SK-N-SH (cell line): Measurements from ENCODE around the gene FGF4. TPM values are rescaled to one million over a fixed set of nuclear protein-coding genes. Genes with fewer than 3 reads are reported as not detected.
A peak's percentile ranks its signal among the peaks of the same experiment; 100 is the strongest.

ENCODE experiments used
- CTCF ChIA-PET: fragments of 300-600, 350-600 bp; formaldehyde crosslinking; extraction: SDS; loops from one replicate; lab custom pipeline; 2021; lab: Yijun Ruan, JAX
- POLR2A ChIA-PET: fragments of 350-600 bp; sonication (Branson Sonifier 250); formaldehyde crosslinking; extraction: SDS; loops from one replicate; lab custom pipeline; 2020; ENCODE audit warnings: antibody characterized with exemption, inconsistent platforms; lab: Yijun Ruan, JAX
- DNase-seq: peaks from one replicate; pipeline ENCODE4 v3.0.0; 2012
- H2AFZ ChIP-seq: fragments of 200-600 bp; sonication (generic); 2 replicates; pipeline ENCODE4 v1.8.1; 2016; ENCODE audit warnings: antibody characterized with exemption, mild to moderate bottlenecking, low read depth
- H3F3A ChIP-seq: fragments of 200-600 bp; sonication (generic); replicated peaks from 2 replicates; pipeline ENCODE3; 2016; ENCODE audit warnings: antibody characterized with exemption, mild to moderate bottlenecking; ENCODE audit not compliant: insufficient read depth
- H3K27ac ChIP-seq, 2 experiments: fragments of 200-500 bp in 1 of 2; fragments of 200-600 bp in 1 of 2; sonication (Bioruptor generic) in 1 of 2; sonication (generic), shearing (Covaris generic) in 1 of 2; 2 replicates each; pipeline versions ENCODE4 v1.5.1 to v1.6.1; 2014 to 2016; ENCODE audit warnings: low read depth in 2 of 2, inconsistent platforms in 1 of 2, low read length in 1 of 2, mild to moderate bottlenecking in 1 of 2, mixed read lengths in 1 of 2
- H3K27me3 ChIP-seq: fragments of 200-600 bp; sonication (generic), shearing (Covaris generic); 2 replicates; pipeline ENCODE4 v1.6.1; 2016; ENCODE audit warnings: mixed run types; ENCODE audit not compliant: insufficient read depth
- H3K36me3 ChIP-seq, 2 experiments: fragments of 200-500 bp in 1 of 2; fragments of 200-600 bp in 1 of 2; sonication (Bioruptor generic) in 1 of 2; sonication (generic) in 1 of 2; replicated peaks in 1 of 2; 2 replicates each; pipeline versions ENCODE3 to v1.5.1; 2014 to 2016; ENCODE audit warnings: low read length in 1 of 2, mild to moderate bottlenecking in 1 of 2; ENCODE audit not compliant: insufficient read depth in 2 of 2, control insufficient read depth in 1 of 2
- H3K4me1 ChIP-seq, 2 experiments: fragments of 200-500 bp in 1 of 2; fragments of 200-600 bp in 1 of 2; sonication (Bioruptor generic) in 1 of 2; sonication (generic), shearing (Covaris generic) in 1 of 2; 2 replicates each; pipeline versions ENCODE4 v1.5.1 to v1.6.1; 2014 to 2016; ENCODE audit warnings: low read depth in 1 of 2, low read length in 1 of 2, mixed run types in 1 of 2; ENCODE audit not compliant: insufficient read depth in 2 of 2, control insufficient read depth in 1 of 2
- H3K4me2 ChIP-seq: fragments of 200-600 bp; sonication (generic), shearing (Covaris generic); 2 replicates; pipeline ENCODE4 v1.6.1; 2017; ENCODE audit warnings: mixed run types
- H3K4me3 ChIP-seq, 2 experiments: fragments of 200-500 bp in 1 of 2; fragments of 200-600 bp in 1 of 2; sonication (Bioruptor generic) in 1 of 2; sonication (generic), shearing (Covaris generic) in 1 of 2; 2 replicates each; pipeline versions ENCODE4 v1.5.1 to v1.8.1; 2014 to 2016; ENCODE audit warnings: low read depth in 2 of 2, inconsistent platforms in 1 of 2, low read length in 1 of 2, mild to moderate bottlenecking in 1 of 2, mixed read lengths in 1 of 2, moderate library complexity in 1 of 2
- H3K79me2 ChIP-seq: fragments of 200-600 bp; sonication (generic); 2 replicates; pipeline ENCODE4 v1.8.1; 2017; ENCODE audit warnings: mild to moderate bottlenecking; ENCODE audit not compliant: insufficient read depth
- H3K9ac ChIP-seq: fragments of 200-600 bp; sonication (generic); 2 replicates; pipeline ENCODE4 v1.6.1; 2017; ENCODE audit warnings: mixed run types
- H3K9me2 ChIP-seq: fragments of 200-600 bp; sonication (generic); 2 replicates; pipeline ENCODE4 v1.6.1; 2017; ENCODE audit warnings: mixed run types
- H3K9me3 ChIP-seq: fragments of 200-600 bp; sonication (generic); 2 replicates; pipeline ENCODE4 v1.6.1; 2017; ENCODE audit warnings: mixed run types, mild to moderate bottlenecking, moderate library complexity
- H4K20me1 ChIP-seq: fragments of 200-600 bp; sonication (generic); 2 replicates; pipeline ENCODE4 v1.6.1; 2017; ENCODE audit warnings: mild to moderate bottlenecking, mixed run types; ENCODE audit not compliant: insufficient read depth
- EP300 ChIP-seq, 2 experiments: IDR thresholded peaks; 2 replicates each; pipeline versions ENCODE4 v1.4.0 to v1.6.1; 2012; ENCODE audit warnings: borderline replicate concordance in 1 of 2, low read depth in 1 of 2, low read length in 1 of 2
- FOSL2 ChIP-seq: IDR thresholded peaks from 2 replicates; pipeline ENCODE4 v1.4.0; 2012; ENCODE audit warnings: low read depth, mild to moderate bottlenecking, moderate library complexity, borderline replicate concordance
- MXI1 ChIP-seq: IDR thresholded peaks from 2 replicates; pipeline ENCODE4 v1.6.1; 2012; ENCODE audit warnings: mild to moderate bottlenecking, low read depth, low read length, improper control_type of control experiment
- NFIC ChIP-seq: IDR thresholded peaks from 2 replicates; pipeline ENCODE4 v1.4.0; 2012; ENCODE audit warnings: borderline replicate concordance
- NRF1 ChIP-seq: IDR thresholded peaks from 2 replicates; pipeline ENCODE4 v1.6.1; 2012; ENCODE audit warnings: low read depth, mild to moderate bottlenecking, low read length
- PBX3 ChIP-seq: IDR thresholded peaks from 2 replicates; pipeline ENCODE4; 2012
- REST ChIP-seq: IDR thresholded peaks from 2 replicates; pipeline ENCODE4 v1.6.1; 2012; ENCODE audit warnings: mild to moderate bottlenecking, low read depth, low read length, moderate library complexity
- TCF12 ChIP-seq: IDR thresholded peaks from 2 replicates; pipeline ENCODE4 v1.4.0; 2012
- TEAD4 ChIP-seq: IDR thresholded peaks from 2 replicates; pipeline ENCODE4 v1.4.0; 2012; ENCODE audit warnings: mild to moderate bottlenecking, borderline replicate concordance; ENCODE audit not compliant: insufficient read depth
- USF1 ChIP-seq: IDR thresholded peaks from 2 replicates; pipeline ENCODE4 v1.4.0; 2012; ENCODE audit warnings: low read depth, borderline replicate concordance
- YY1 ChIP-seq: IDR thresholded peaks from 2 replicates; pipeline ENCODE4 v1.4.0; 2012; ENCODE audit warnings: low read depth, mild to moderate bottlenecking
- WGBS: methylation state at CpG from one replicate; pipeline ENCODE4 v1.1.6; 2017; ENCODE audit warnings: low lambda C conversion rate; 5-methylcytosine and 5-hydroxymethylcytosine counted together
- polyA plus RNA-seq, 3 experiments: library from polyadenylated mRNA; depleted of rRNA; stranded (reverse); fragments of >200 nt; gene quantifications; 2 replicates each; pipeline ENCODE4 v1.2.3, GENCODE V29; 2012
- TF ChIP-seq, protein P1 (sequence below): IDR thresholded peaks from 2 replicates; pipeline ENCODE4 v1.4.0; 2012; ENCODE audit warnings: low read depth
- TF ChIP-seq, protein P2 (sequence below): fragments of 150-350 bp; IDR thresholded peaks from 2 replicates; pipeline ENCODE4 v1.6.1; 2017; ENCODE audit warnings: antibody characterized with exemption, low read length, low read depth, borderline replicate concordance

FGF4 gene
- polyA plus RNA-seq, 1 of the 3 experiments (the other 2 are of a cell fraction), result not detected

DNA sequence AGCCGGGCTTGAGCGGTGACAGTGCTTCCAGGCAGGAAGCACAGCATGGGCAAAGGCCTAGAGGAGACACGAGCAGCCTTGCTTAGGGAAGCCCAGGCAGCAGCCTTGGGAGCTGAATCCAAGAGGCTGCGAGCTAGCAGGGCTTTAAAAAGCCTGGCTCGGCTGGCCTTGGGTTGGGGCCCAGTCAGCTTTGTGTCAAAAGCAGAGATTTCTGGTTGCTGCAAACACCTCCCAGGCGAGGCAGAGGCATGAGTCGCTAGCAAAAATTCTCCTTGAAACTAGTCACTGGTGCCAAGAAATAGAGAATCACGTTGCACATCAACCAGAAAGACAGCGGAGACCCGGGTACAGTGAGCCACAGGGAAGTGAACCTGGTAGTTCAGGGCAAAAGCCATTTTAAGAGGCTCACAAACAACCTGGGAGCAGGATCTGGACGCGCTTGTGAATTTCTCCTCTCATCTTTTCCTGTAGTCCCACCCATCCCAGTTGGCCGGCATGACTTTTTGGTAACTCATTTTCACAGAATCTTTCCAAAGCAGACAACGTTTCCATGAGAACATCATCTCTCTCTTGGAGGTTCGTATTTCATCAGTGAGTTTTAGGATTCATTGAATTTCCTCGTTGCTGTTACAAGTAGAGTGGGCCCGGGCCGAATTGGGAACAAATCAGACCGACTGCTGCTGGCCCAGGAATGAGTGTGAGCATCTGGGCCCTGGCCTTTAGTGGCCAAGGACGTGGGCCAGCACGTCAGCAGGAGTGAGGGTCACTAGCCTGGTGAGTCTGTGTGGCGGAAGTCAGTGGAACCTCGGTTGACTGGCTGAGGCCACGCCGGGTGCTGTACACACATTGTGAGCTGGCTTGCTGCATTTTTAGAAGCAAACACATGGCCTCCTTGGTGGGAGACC lies 16.4 kb upstream of the FGF4 start:
- Histone ChIP-seq H3K27me3 (no peaks in the 10 kb centered on the region), H3K9me2 (no peaks in the 10 kb centered on the region), H3K4me1 (no peaks in the 10 kb centered on the region; a peak in 1 of 4 replicates), H4K20me1 (no peaks in the 10 kb centered on the region), H3K27ac (peak overlapping the region in 1 of 2 experiments; percentile 63; a peak in 2 of 4 replicates), H3K4me2 (peak overlapping the region; percentile 63), H2AFZ (peak overlapping the region; percentile 26; the same call in 1 of the 2 replicates), H3K79me2 (no peaks in the 10 kb centered on the region), H3K9me3 (no peaks in the 10 kb centered on the region), H3K9ac (peak overlapping the region; percentile 46), H3F3A (peaks cover 4% of the 10 kb centered on the region), H3K36me3 (no peaks in the 10 kb centered on the region), H3K4me3 (no peak overlapping the region)
- CTCF ChIA-PET, result no interaction called here
- WGBS, result 61% methylated on average over 19 of the region's 25 CpGs
- POLR2A ChIA-PET, result no interaction called here
- no peak for DNase-seq
- TF ChIP-seq, protein P1, sequence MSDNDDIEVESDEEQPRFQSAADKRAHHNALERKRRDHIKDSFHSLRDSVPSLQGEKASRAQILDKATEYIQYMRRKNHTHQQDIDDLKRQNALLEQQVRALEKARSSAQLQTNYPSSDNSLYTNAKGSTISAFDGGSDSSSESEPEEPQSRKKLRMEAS, result 0 out of 2 replicates have a peak, but pooled peaks have one; percentile 16
- TF ChIP-seq USF1 (no peak), NRF1 (no peak), TEAD4 (0 out of 2 replicates have a peak, but pooled peaks have one; percentile 15), PBX3 (0 out of 2 replicates have a peak, but pooled peaks have one; percentile 22), YY1 (no peak), TCF12 (no peak), MXI1 (no peak), REST (no peak), NFIC (peak; percentile 77), FOSL2 (peak; percentile 47; the same call in 1 of the 2 replicates), EP300 (IDR thresholded peaks at IDR 0.05; ENCODE audit: borderline replicate concordance in 1 of 2, low read depth in 1 of 2, low read length in 1 of 2) (no peak)
- TF ChIP-seq, protein P2, sequence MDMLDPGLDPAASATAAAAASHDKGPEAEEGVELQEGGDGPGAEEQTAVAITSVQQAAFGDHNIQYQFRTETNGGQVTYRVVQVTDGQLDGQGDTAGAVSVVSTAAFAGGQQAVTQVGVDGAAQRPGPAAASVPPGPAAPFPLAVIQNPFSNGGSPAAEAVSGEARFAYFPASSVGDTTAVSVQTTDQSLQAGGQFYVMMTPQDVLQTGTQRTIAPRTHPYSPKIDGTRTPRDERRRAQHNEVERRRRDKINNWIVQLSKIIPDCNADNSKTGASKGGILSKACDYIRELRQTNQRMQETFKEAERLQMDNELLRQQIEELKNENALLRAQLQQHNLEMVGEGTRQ, result no peak
